Glutamatergic neuron (in vitro differentiated cells): ENCODE data around the gene MRPL47. TPM values are rescaled to one million over a fixed set of nuclear protein-coding genes. Genes with fewer than 3 reads are reported as not detected.

ENCODE experiments used
- DNase-seq: peaks from one replicate; pipeline ENCODE4 v3.0.0; 2022
- H3K27ac Mint-ChIP-seq: one replicate; pipeline ENCODE4 v1.8.0; 2020; ENCODE audit warnings: mild to moderate bottlenecking, mixed read lengths, inconsistent platforms; ENCODE audit not compliant: unreplicated experiment
- H3K27me3 Mint-ChIP-seq: one replicate; pipeline ENCODE4 v1.8.0; 2020; ENCODE audit warnings: mild to moderate bottlenecking, moderate library complexity, mixed read lengths, inconsistent platforms; ENCODE audit not compliant: unreplicated experiment
- H3K36me3 Mint-ChIP-seq: one replicate; pipeline ENCODE4 v1.8.0; 2020; ENCODE audit warnings: mild to moderate bottlenecking, mixed read lengths, inconsistent platforms; ENCODE audit not compliant: unreplicated experiment
- H3K4me1 Mint-ChIP-seq: one replicate; pipeline ENCODE4 v1.8.0; 2020; ENCODE audit warnings: mild to moderate bottlenecking, low read depth, mixed read lengths, inconsistent platforms; ENCODE audit not compliant: unreplicated experiment
- H3K4me3 Mint-ChIP-seq: one replicate; pipeline ENCODE4 v1.8.0; 2020; ENCODE audit warnings: mild to moderate bottlenecking, mixed read lengths, inconsistent platforms; ENCODE audit not compliant: unreplicated experiment
- H3K9me3 Mint-ChIP-seq: one replicate; pipeline ENCODE4 v1.8.0; 2020; ENCODE audit warnings: mild to moderate bottlenecking, moderate library complexity, mixed read lengths, inconsistent platforms; ENCODE audit not compliant: unreplicated experiment
- total RNA-seq: library from RNA; stranded (reverse); fragmentation: NEBNext Ultra II Directional; extraction: Animal tissue kit (Norgen Biotek cat#: 25700); gene quantifications from one replicate; pipeline ENCODE4 v1.2.1, GENCODE V29; 2021; ENCODE audit not compliant: unreplicated experiment
- TF ChIP-seq, protein P1 (sequence below): fragments of 200-600 bp; sonication (generic); IDR thresholded peaks from one replicate; pipeline ENCODE4 v1.5.0; 2021; ENCODE audit not compliant: partially characterized antibody, unreplicated experiment

MRPL47 gene
- total RNA-seq, 1 donor from 2014 or later: 45.0 TPM

DNA sequence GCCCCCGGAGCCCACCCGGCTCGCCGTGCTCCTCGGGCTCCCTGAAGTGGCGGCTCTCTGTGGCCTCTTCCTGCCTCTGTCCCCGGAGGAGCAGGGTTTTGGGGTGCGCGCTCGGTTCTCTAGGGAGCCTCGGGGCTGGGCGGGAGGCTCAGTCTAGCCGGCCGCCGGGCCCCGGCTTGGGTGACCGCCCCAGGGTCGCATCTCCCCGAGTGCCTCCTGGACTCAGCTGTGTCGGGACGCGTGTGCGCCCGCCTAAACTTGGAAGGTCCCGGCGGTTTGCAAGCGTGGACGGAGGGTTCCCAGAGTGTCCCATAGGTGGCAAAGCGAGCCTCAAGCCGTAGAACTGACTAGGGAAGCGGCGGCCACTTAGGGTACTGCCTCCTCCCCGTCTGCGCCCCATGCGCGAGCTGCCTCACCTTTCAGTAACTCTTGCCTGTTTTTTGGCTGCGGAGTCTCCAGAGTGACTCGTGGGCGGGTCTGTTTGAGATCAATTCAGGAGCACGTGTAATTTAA is 41.1 kb downstream of the MRPL47 start:
- Mint-ChIP-seq H3K27me3 (peaks cover 7% of the 10 kb centered on the region), H3K36me3 (no peaks in the 10 kb centered on the region), H3K4me1 (peaks cover 9% of the 10 kb centered on the region), H3K4me3 (peak overlapping the region; percentile 99), H3K27ac (peak overlapping the region; percentile 80), H3K9me3 (peaks cover 7% of the 10 kb centered on the region)
- DNase-seq: peak; percentile 68
- TF ChIP-seq, protein P1, sequence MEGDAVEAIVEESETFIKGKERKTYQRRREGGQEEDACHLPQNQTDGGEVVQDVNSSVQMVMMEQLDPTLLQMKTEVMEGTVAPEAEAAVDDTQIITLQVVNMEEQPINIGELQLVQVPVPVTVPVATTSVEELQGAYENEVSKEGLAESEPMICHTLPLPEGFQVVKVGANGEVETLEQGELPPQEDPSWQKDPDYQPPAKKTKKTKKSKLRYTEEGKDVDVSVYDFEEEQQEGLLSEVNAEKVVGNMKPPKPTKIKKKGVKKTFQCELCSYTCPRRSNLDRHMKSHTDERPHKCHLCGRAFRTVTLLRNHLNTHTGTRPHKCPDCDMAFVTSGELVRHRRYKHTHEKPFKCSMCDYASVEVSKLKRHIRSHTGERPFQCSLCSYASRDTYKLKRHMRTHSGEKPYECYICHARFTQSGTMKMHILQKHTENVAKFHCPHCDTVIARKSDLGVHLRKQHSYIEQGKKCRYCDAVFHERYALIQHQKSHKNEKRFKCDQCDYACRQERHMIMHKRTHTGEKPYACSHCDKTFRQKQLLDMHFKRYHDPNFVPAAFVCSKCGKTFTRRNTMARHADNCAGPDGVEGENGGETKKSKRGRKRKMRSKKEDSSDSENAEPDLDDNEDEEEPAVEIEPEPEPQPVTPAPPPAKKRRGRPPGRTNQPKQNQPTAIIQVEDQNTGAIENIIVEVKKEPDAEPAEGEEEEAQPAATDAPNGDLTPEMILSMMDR: peak; percentile 65

GRCh38 chr3:179562591-179563270 is 41.7 kb downstream of the MRPL47 start, which contains the start of gene ACTL6A:
Gene ACTL6A (plus strand): TSS chr3:179562926. CDS start chr3:179563093, 167 bp downstream.
- Mint-ChIP-seq H3K27ac (peak within 1 kb of the TSS; percentile 96), H3K4me3 (peak within 1 kb of the TSS; percentile 99), H3K9me3 (peaks cover 7% of the 10 kb centered on the region), H3K27me3 (peaks cover 7% of the 10 kb centered on the region), H3K4me1 (peaks cover 9% of the 10 kb centered on the region), H3K36me3 (no peaks in the 10 kb centered on the region)
- DNase-seq: peak; percentile 100
- TF ChIP-seq, protein P1: no peak

GRCh38 chr3:179560791-179561190 is 43.6 kb downstream of the MRPL47 start:
- Mint-ChIP-seq H3K36me3 (no peaks in the 10 kb centered on the region), H3K9me3 (peaks cover 7% of the 10 kb centered on the region), H3K4me3 (no peak overlapping the region), H3K27ac (no peak overlapping the region), H3K4me1 (peaks cover 9% of the 10 kb centered on the region), H3K27me3 (peaks cover 7% of the 10 kb centered on the region)
- no peak for DNase-seq
- TF ChIP-seq, protein P1: no peak

DNA sequence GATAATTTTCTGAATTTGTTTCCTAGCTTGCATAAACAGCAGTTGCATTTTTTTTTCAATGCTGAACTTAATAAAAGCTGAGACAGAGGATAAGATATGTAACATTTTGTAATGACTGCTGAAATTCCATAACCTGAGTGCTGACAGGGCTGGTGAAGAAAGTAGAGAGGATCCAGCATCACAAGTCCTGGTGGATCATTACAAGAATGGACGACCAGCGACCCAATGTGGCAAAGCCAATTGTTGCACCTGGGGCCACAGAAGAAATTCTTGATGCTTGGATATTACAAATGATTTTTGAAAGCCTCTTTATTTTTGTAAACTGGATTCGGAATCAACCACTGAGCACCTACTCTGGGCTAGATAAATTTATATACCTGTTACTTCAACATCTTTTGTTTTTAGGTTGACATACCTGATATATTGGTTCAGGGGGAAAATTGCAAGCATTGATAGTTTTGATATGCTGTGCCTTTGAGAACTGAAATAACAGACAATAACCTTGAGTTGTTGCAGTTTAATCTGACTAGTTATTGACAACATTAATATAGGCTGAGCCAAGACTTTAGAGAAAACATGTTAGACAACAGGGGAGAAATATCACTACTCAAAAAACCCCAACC is 45.6 kb downstream of the MRPL47 start:
- DNase-seq: peak; percentile 69
- H3K9me3 Mint-ChIP-seq: peaks cover 5% of the 10 kb centered on the region
- no peaks in the 10 kb centered on the region for H3K36me3 Mint-ChIP-seq
- H3K4me3 Mint-ChIP-seq: no peak overlapping the region
- H3K27me3 Mint-ChIP-seq: peaks cover 7% of the 10 kb centered on the region
- peaks cover 6% of the 10 kb centered on the region for H3K4me1 Mint-ChIP-seq
- TF ChIP-seq, protein P1: peak; percentile 39
- H3K27ac Mint-ChIP-seq: no peak overlapping the region
